ENCODE data around the gene FASTK. TPM values are rescaled to one million over a fixed set of nuclear protein-coding genes. Genes with fewer than 3 reads are reported as not detected.
A peak's percentile ranks its signal among the peaks of the same experiment; 100 is the strongest.

Gene FASTK
- total RNA-seq, 2 donors from 2014 or later, result 64.0 to 71.0 TPM

- Mint-ChIP-seq H3K27me3 (ENCODE audit: insufficient read depth) (no peaks in the 10 kb centered on the region), H3K4me1 (peaks cover 28% of the 10 kb centered on the region), H3K9me3 (no peaks in the 10 kb centered on the region), H3K4me3 (peak overlapping the region; percentile 50), H3K27ac (no peak overlapping the region), H3K36me3 (ENCODE audit: low read depth) (peaks cover 11% of the 10 kb centered on the region)
- TF ChIP-seq, protein P1, sequence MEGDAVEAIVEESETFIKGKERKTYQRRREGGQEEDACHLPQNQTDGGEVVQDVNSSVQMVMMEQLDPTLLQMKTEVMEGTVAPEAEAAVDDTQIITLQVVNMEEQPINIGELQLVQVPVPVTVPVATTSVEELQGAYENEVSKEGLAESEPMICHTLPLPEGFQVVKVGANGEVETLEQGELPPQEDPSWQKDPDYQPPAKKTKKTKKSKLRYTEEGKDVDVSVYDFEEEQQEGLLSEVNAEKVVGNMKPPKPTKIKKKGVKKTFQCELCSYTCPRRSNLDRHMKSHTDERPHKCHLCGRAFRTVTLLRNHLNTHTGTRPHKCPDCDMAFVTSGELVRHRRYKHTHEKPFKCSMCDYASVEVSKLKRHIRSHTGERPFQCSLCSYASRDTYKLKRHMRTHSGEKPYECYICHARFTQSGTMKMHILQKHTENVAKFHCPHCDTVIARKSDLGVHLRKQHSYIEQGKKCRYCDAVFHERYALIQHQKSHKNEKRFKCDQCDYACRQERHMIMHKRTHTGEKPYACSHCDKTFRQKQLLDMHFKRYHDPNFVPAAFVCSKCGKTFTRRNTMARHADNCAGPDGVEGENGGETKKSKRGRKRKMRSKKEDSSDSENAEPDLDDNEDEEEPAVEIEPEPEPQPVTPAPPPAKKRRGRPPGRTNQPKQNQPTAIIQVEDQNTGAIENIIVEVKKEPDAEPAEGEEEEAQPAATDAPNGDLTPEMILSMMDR (conservative IDR thresholded peaks at IDR 0.05), result no peak
- H3K9ac ChIP-seq (ENCODE audit: extremely low read depth, low read length, poor library complexity, severe bottlenecking), result no peak overlapping the region
- peak overlapping the region; percentile 25 for H3K4me3 ChIP-seq (ENCODE audit: low read length)
- peak; percentile 87 for DNase-seq
- no peaks in the 10 kb centered on the region for H3K9me3 ChIP-seq (ENCODE audit: control insufficient read depth, low read length)
- H3K27ac ChIP-seq (ENCODE audit: low read depth, low read length), result no peak overlapping the region
- WGBS, 2 experiments (ENCODE audit: insufficient coverage in 1 of 2, insufficient read length in 1 of 2), result 12 to 39% methylated on average over 28 to 101 of the region's 101 CpGs
- peaks cover 23% of the 10 kb centered on the region for H3K36me3 ChIP-seq (ENCODE audit: control insufficient read depth, insufficient read depth, low read length)
- H3K27me3 ChIP-seq (ENCODE audit: control insufficient read depth, insufficient read depth, low read length, poor library complexity, severe bottlenecking), result no peaks in the 10 kb centered on the region
- H3K4me1 ChIP-seq (ENCODE audit: control insufficient read depth, insufficient read depth, low read length), result peaks cover 31% of the 10 kb centered on the region
These were observed 33.8 kb upstream of the FASTK start for GRCh38 chr7:151114151-151115090.

- Mint-ChIP-seq H3K4me1 (peaks cover 31% of the 10 kb centered on the region), H3K27me3 (ENCODE audit: insufficient read depth) (no peaks in the 10 kb centered on the region), H3K27ac (peak overlapping the region; percentile 68), H3K4me3 (peak overlapping the region; percentile 50), H3K36me3 (ENCODE audit: low read depth) (peaks cover 3% of the 10 kb centered on the region), H3K9me3 (no peaks in the 10 kb centered on the region)
- WGBS, 2 experiments (ENCODE audit: insufficient coverage in 1 of 2, insufficient read length in 1 of 2), result 27 to 46% methylated on average over 10 to 13 of the region's 13 CpGs
- peak overlapping the region; percentile 25 for H3K4me3 ChIP-seq (ENCODE audit: low read length)
- peak; percentile 88 for DNase-seq
- H3K27me3 ChIP-seq (ENCODE audit: control insufficient read depth, insufficient read depth, low read length, poor library complexity, severe bottlenecking), result no peaks in the 10 kb centered on the region
- TF ChIP-seq, protein P1 (conservative IDR thresholded peaks at IDR 0.05), result peak; percentile 18
- H3K9ac ChIP-seq (ENCODE audit: extremely low read depth, low read length, poor library complexity, severe bottlenecking), result no peak overlapping the region
- H3K27ac ChIP-seq (ENCODE audit: low read depth, low read length), result no peak overlapping the region
- H3K9me3 ChIP-seq (ENCODE audit: control insufficient read depth, low read length), result no peaks in the 10 kb centered on the region
- H3K36me3 ChIP-seq (ENCODE audit: control insufficient read depth, insufficient read depth, low read length), result peaks cover 14% of the 10 kb centered on the region
- peaks cover 31% of the 10 kb centered on the region for H3K4me1 ChIP-seq (ENCODE audit: control insufficient read depth, insufficient read depth, low read length)
These were observed 32.9 kb upstream of the FASTK start for GRCh38 chr7:151113344-151114150.

- H3K4me3 Mint-ChIP-seq, result no peak overlapping the region
- peaks cover 3% of the 10 kb centered on the region for H3K36me3 Mint-ChIP-seq (ENCODE audit: low read depth)
- no peaks in the 10 kb centered on the region for H3K9me3 Mint-ChIP-seq
- Histone ChIP-seq H3K4me1 (ENCODE audit: control insufficient read depth, insufficient read depth, low read length) (peaks cover 29% of the 10 kb centered on the region), H3K27ac (ENCODE audit: low read depth, low read length) (no peak overlapping the region), H3K9ac (ENCODE audit: extremely low read depth, low read length, poor library complexity, severe bottlenecking) (peak overlapping the region; percentile 29), H3K9me3 (ENCODE audit: control insufficient read depth, low read length) (no peaks in the 10 kb centered on the region), H3K27me3 (ENCODE audit: control insufficient read depth, insufficient read depth, low read length, poor library complexity, severe bottlenecking) (no peaks in the 10 kb centered on the region), H3K4me3 (ENCODE audit: low read length) (peak overlapping the region; percentile 64), H3K36me3 (ENCODE audit: control insufficient read depth, insufficient read depth, low read length) (no peaks in the 10 kb centered on the region)
- DNase-seq, result peak; percentile 94
- H3K4me1 Mint-ChIP-seq, result peaks cover 31% of the 10 kb centered on the region
- 43% methylated on average over 9 to 20 of the region's 20 CpGs for WGBS, 2 experiments (ENCODE audit: insufficient coverage in 1 of 2, insufficient read length in 1 of 2)
- H3K27me3 Mint-ChIP-seq (ENCODE audit: insufficient read depth), result no peaks in the 10 kb centered on the region
- peak overlapping the region; percentile 21 for H3K27ac Mint-ChIP-seq
- TF ChIP-seq, protein P1 (conservative IDR thresholded peaks at IDR 0.05), result peak; percentile 94
These were observed 30.5 kb upstream of the FASTK start for GRCh38 chr7:151110941-151111645.
